ENCODE data around the gene CRYBG2.

Gene CRYBG2

GRCh38 chr1:26372039-26372438, 18.1 kb upstream of the CRYBG2 start:
- no peak for DNase-seq (ENCODE audit: low read depth)

- no peak for DNase-seq (ENCODE audit: low read depth)
Measured at GRCh38 chr1:26370591-26371382, 16.9 kb upstream of the CRYBG2 start.

- no peak for DNase-seq (ENCODE audit: low read depth)
Measured at GRCh38 chr1:26368486-26368885, 14.6 kb upstream of the CRYBG2 start.

- no peak for DNase-seq (ENCODE audit: low read depth)
Measured at GRCh38 chr1:26368006-26368405, 14.1 kb upstream of the CRYBG2 start.

- no peak for DNase-seq (ENCODE audit: low read depth)
Measured at GRCh38 chr1:26367441-26367840, 13.5 kb upstream of the CRYBG2 start.

GRCh38 chr1:26364956-26365355, 11.0 kb upstream of the CRYBG2 start:
- no peak for DNase-seq (ENCODE audit: low read depth)

GRCh38 chr1:26363549-26364448, 9.9 kb upstream of the CRYBG2 start:
- DNase-seq (ENCODE audit: low read depth) = peak; percentile 64

GRCh38 chr1:26362331-26362730, 8.4 kb upstream of the CRYBG2 start:
- no peak for DNase-seq (ENCODE audit: low read depth)

- DNase-seq (ENCODE audit: low read depth) = no peak
Measured at GRCh38 chr1:26361605-26362122, 7.7 kb upstream of the CRYBG2 start.

GRCh38 chr1:26360807-26361604, 7.1 kb upstream of the CRYBG2 start:
- DNase-seq (ENCODE audit: low read depth) = no peak

- peak; percentile 36 for DNase-seq (ENCODE audit: low read depth)
Measured at GRCh38 chr1:26359981-26360806, 6.3 kb upstream of the CRYBG2 start.

GRCh38 chr1:26358411-26359384, 4.8 kb upstream of the CRYBG2 start:
- DNase-seq (ENCODE audit: low read depth) = peak; percentile 45

GRCh38 chr1:26357121-26357602, 3.2 kb upstream of the CRYBG2 start:
- no peak for DNase-seq (ENCODE audit: low read depth)

GRCh38 chr1:26356106-26356505, 2.2 kb upstream of the CRYBG2 start:
- no peak for DNase-seq (ENCODE audit: low read depth)

- DNase-seq (ENCODE audit: low read depth) = no peak
Measured at GRCh38 chr1:26354972-26355371, 1.0 kb upstream of the CRYBG2 start.

- DNase-seq (ENCODE audit: low read depth) = no peak
Measured at GRCh38 chr1:26353210-26353859, 595 bp downstream of the CRYBG2 start.

- no peak for DNase-seq (ENCODE audit: low read depth)
Measured at GRCh38 chr1:26352338-26352679, 1.6 kb downstream of the CRYBG2 start.

GRCh38 chr1:26351590-26352337, 2.2 kb downstream of the CRYBG2 start:
- DNase-seq (ENCODE audit: low read depth) = no peak

Data from stimulated activated CD8-positive, alpha-beta memory T cell treated with anti-CD3 and anti-CD28 coated beads, Interleukin-12 subunit alpha, Interleukin-12 subunit beta, amount 100 ng/mL, for 4 hours (primary cell).